ENCODE results near the gene SLC37A3. TPM values are rescaled to one million over a fixed set of nuclear protein-coding genes. Genes with fewer than 3 reads are reported as not detected.
"Not testable (repeated sequence)": the region's sequence is repeated elsewhere in the genome, so short reads cannot be mapped to it uniquely, and the experiment has no call there.

The SLC37A3 gene
- total and polyA plus RNA-seq, 12 donors, result 16.3 to 33.4 (median 23.3) TPM

GRCh38 chr7:140324714-140325113 lies 73.6 kb downstream of the SLC37A3 start:
- 82 to 98% (median 88%) methylated on average over 2 of the region's 2 CpGs for WGBS, 4 donors
- TF ChIP-seq CTCF (IDR thresholded peaks at IDR 0.05), result no peak
- TF ChIP-seq POLR2A (IDR thresholded peaks at IDR 0.05), result no peak
- intact Hi-C loops (cut with DNase I), result loop anchor here in 1 of 2 donors (5.0 kb wide), 1 partner anchor 147 kb away; the partner anchor contains the start of gene KDM7A
- Histone ChIP-seq H3K4me3 (no peak overlapping the region), H3K4me1 (replicated peaks in 1 of 2) (peaks cover 0 to 11% of the 10 kb centered on the region in 2 donors), H3K27ac (no peak overlapping the region), H3K9me3 (replicated peaks in 1 of 3) (no peaks in the 10 kb centered on the region), H3K27me3 (no peaks in the 10 kb centered on the region), H3K36me3 (replicated peaks in 1 of 2) (no peaks in the 10 kb centered on the region)
- DNase-seq, result no peak

GRCh38 chr7:140322759-140323158 lies 75.6 kb downstream of the SLC37A3 start:
- Histone ChIP-seq H3K27ac (no peak overlapping the region), H3K36me3 (replicated peaks in 1 of 2) (no peaks in the 10 kb centered on the region), H3K9me3 (replicated peaks in 1 of 3) (no peaks in the 10 kb centered on the region), H3K4me3 (no peak overlapping the region), H3K4me1 (replicated peaks in 1 of 2) (peaks cover 0 to 11% of the 10 kb centered on the region in 2 donors), H3K27me3 (no peaks in the 10 kb centered on the region)
- WGBS, 4 donors, result 72 to 79% (median 74%) methylated on average over 6 of the region's 6 CpGs
- TF ChIP-seq CTCF (IDR thresholded peaks at IDR 0.05), result no peak
- TF ChIP-seq POLR2A (IDR thresholded peaks at IDR 0.05), result no peak
- DNase-seq, result no peak
- intact Hi-C loops (cut with DNase I), result no loop called here

- H3K36me3 ChIP-seq (replicated peaks in 1 of 2); H3K9me3 ChIP-seq (replicated peaks in 1 of 3); H3K4me3 ChIP-seq; H3K27me3 ChIP-seq; H3K27ac ChIP-seq; intact Hi-C loops (cut with DNase I); DNase-seq: not testable (repeated sequence)
- peaks cover 6 to 14% of the 10 kb centered on the region in 2 donors for H3K4me1 ChIP-seq (replicated peaks in 1 of 2)
- 83 to 95% (median 91%) methylated on average over 4 of the region's 4 CpGs for WGBS, 4 donors
Measured at GRCh38 chr7:140320078-140320477, 78.3 kb downstream of the SLC37A3 start.

- no peaks in the 10 kb centered on the region for H3K27me3 ChIP-seq
- H3K27ac ChIP-seq, result no peak overlapping the region
- no peak for DNase-seq
- H3K36me3 ChIP-seq (replicated peaks in 1 of 2), result no peaks in the 10 kb centered on the region
- no peaks in the 10 kb centered on the region for H3K9me3 ChIP-seq (replicated peaks in 1 of 3)
- no peak for TF ChIP-seq CTCF (IDR thresholded peaks at IDR 0.05)
- no peak for TF ChIP-seq POLR2A (IDR thresholded peaks at IDR 0.05)
- peaks cover 6 to 16% of the 10 kb centered on the region in 2 donors for H3K4me1 ChIP-seq (replicated peaks in 1 of 2)
- intact Hi-C loops (cut with DNase I), result no loop called here
- 90 to 94% (median 91%) methylated on average over 7 of the region's 7 CpGs for WGBS, 4 donors
- H3K4me3 ChIP-seq, result no peak overlapping the region
Measured at GRCh38 chr7:140317999-140318398, 80.3 kb downstream of the SLC37A3 start.

- Histone ChIP-seq H3K27ac (no peak overlapping the region), H3K9me3 (replicated peaks in 1 of 3) (no peaks in the 10 kb centered on the region), H3K36me3 (replicated peaks in 1 of 2) (no peaks in the 10 kb centered on the region), H3K27me3 (no peaks in the 10 kb centered on the region), H3K4me3 (no peak overlapping the region), H3K4me1 (replicated peaks in 1 of 2) (peaks cover 6 to 16% of the 10 kb centered on the region in 2 donors)
- peak in 2 of 7 donors; percentile 12 to 25 for DNase-seq
- 69 to 85% (median 80%) methylated on average over 4 of the region's 4 CpGs for WGBS, 4 donors
- TF ChIP-seq CTCF (IDR thresholded peaks at IDR 0.05) (no peak), POLR2A (IDR thresholded peaks at IDR 0.05) (no peak)
- intact Hi-C loops (cut with DNase I), result no loop called here
Measured at GRCh38 chr7:140317597-140317996, 80.7 kb downstream of the SLC37A3 start.
